Fibroblast of the aortic adventitia (primary cell): Measurements from ENCODE around the gene CBFA2T3. TPM values are rescaled to one million over a fixed set of nuclear protein-coding genes. Genes with fewer than 3 reads are reported as not detected.

ENCODE experiments used
- DNase-seq: peaks from one replicate; pipeline ENCODE4 v3.0.0-alpha.2; 2010; ENCODE audit warnings: low read depth
- H3K4me3 ChIP-seq: 2 replicates; pipeline ENCODE4 v1.5.1; 2011; ENCODE audit warnings: low read depth, mild to moderate bottlenecking, control low read depth, low read length, moderate library complexity
- CTCF ChIP-seq: IDR thresholded peaks from 2 replicates; pipeline ENCODE4 v1.5.1; 2011; ENCODE audit warnings: mild to moderate bottlenecking, low read length, control low read depth, inconsistent platforms; ENCODE audit not compliant: insufficient read depth
- total RNA-seq: library from RNA; depleted of rRNA; stranded (reverse); fragments of >200 nt; gene quantifications from 2 replicates; pipeline ENCODE4 v1.2.3, GENCODE V29; 2012; ENCODE audit warnings: low replicate concordance

Gene CBFA2T3
- total RNA-seq, 1 donor: not detected

GRCh38 chr16:88957887-88958577, 19.0 kb downstream of the CBFA2T3 start:
- DNase-seq: no peak

GRCh38 chr16:88957433-88957767, 19.6 kb downstream of the CBFA2T3 start:
- TF ChIP-seq CTCF: no peak
- no peak overlapping the region for H3K4me3 ChIP-seq
- no peak for DNase-seq

More at GRCh38 chr16:88957887-88958577, 19.0 kb downstream of the CBFA2T3 start:
- H3K4me3 ChIP-seq: no peak overlapping the region
- no peak for TF ChIP-seq CTCF

GRCh38 chr16:88956546-88957432, 20.2 kb downstream of the CBFA2T3 start:
- no peak for TF ChIP-seq CTCF

GRCh38 chr16:88955906-88956305, 21.1 kb downstream of the CBFA2T3 start:
- no peak overlapping the region for H3K4me3 ChIP-seq
- no peak for TF ChIP-seq CTCF
- no peak for DNase-seq

More at GRCh38 chr16:88956546-88957432, 20.2 kb downstream of the CBFA2T3 start:
- no peak for DNase-seq
- H3K4me3 ChIP-seq: no peak overlapping the region

GRCh38 chr16:88953003-88953690, 23.9 kb downstream of the CBFA2T3 start:
- TF ChIP-seq CTCF: no peak
- DNase-seq: no peak
- H3K4me3 ChIP-seq: no peak overlapping the region

- no peak for DNase-seq
- no peak overlapping the region for H3K4me3 ChIP-seq
- TF ChIP-seq CTCF: no peak
Observed at GRCh38 chr16:88951989-88952388, 25.0 kb downstream of the CBFA2T3 start.
